GM21515 (cell line): ENCODE data around the gene XCR1.
"Not testable (repeated sequence)": the region's sequence is repeated elsewhere in the genome, so short reads cannot be mapped to it uniquely, and the experiment has no call there.

Experiments
- ATAC-seq: cut with Tn5 transposase; IDR thresholded peaks from one replicate; pipeline ENCODE4 v1.9.1; 2021; ENCODE audit not compliant: unreplicated experiment

Gene XCR1

DNA sequence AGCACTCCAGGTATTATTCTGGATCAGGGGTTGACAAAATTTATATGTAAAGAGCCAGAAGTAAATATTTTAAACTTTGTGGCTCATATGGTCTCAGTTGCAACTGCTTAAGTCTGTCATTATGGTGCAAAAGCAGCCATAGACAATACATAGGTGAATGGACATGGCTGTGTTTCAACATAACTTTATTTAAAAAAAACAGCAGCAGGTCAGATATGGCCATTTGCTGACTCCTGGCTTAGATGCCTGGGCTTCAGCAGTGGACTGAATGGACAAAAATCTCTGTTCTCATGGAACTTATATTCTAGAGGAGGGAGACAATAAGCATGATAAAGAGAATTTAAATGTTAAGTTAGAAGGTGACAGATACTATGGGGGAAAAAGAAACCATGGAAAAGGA is 20.0 kb downstream of the XCR1 start:
- ATAC-seq: no peak

DNA sequence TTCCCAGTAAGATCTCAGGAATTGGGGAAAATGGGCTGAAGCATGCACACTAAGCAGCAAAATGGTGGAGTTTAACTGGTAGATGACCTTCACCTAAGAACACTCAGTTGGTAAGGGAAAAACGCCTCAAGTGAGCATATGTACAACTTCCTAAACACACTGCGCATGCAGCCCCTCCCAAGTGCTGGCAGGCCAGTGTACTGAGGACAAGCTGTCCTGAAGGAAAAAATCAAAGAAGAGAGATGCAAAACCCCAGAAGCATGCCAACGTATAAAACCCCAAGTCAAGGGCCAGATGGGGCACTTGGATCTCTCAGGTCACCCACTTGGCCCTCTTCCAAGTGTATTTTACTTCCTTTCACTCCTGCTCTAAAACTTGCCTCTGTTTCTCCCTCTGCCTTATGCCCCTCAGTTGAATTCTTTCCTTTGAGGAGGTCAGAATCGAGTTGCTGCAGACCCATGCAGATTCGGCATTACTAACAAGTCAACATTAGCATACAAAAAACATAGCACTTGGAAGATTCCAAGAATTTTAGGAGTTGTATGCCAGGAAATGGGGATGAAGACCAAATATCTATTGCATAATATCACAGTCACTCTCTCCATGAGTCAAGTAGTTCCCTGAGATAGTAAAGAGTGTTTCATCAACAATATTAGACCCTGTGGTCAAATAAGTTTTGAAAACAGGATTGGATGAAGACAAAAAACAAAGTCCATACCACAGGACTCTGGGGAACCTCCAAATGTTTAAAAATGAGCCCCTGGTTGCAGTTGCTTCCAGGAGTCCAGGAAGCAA is 20.8 kb downstream of the XCR1 start:
- no peak for ATAC-seq

DNA sequence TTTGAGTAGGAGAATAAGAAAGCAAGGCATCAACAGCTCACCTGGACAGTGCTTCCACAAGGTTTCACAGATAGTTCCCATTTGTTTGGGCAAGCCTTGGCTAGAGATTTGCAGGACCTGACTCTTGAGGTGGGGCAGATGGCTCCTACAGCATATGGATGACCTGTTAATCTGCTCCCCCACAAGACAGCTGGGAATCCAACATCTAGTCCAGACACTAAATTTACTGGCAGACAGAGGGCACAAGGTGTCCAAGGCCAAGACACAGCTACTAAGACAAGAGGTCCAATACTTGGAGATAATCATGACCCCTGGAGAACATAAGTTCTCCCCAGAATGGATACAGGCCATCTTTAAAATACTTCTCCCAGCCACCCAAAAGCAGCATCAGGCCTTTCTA is 23.6 kb downstream of the XCR1 start:
- ATAC-seq: not testable (repeated sequence)

DNA sequence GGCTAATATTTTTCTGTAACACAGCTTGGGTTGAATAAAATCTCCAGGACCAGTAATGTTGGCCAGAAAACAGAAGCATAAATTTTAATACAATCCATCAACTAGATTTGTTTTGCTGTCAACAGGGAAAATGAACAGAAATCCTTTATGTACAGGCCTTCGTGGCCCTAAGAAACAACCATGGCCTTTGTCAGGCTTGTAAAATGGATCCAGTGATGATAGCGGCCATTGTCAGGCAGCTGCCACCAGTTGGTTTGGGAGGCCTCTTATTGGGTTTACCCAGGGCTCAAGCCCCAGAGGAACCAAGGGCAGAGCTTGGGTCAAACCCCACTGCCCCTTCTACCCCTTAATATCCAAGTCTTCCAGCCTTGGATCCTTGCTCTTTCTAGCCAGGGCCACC is 26.1 kb downstream of the XCR1 start:
- no peak for ATAC-seq

DNA sequence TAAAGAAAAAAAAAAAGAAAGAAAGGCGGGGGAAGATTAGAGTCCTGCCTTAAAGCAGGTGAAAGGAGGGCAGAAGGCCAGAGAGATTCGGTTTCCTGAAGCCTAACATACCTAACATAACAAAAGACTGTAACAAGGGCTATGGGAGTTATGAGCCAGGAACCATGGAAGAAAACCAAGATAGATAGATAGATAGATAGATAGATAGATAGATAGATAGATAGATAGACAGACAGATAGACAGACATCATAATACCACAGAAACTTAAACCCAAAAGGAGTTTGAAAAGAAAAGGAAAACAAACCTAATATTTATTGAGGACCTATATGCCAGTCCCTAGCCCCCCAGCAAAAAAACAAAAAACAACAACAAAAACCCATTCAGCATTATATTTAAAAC is 29.3 kb downstream of the XCR1 start:
- no peak for ATAC-seq

DNA sequence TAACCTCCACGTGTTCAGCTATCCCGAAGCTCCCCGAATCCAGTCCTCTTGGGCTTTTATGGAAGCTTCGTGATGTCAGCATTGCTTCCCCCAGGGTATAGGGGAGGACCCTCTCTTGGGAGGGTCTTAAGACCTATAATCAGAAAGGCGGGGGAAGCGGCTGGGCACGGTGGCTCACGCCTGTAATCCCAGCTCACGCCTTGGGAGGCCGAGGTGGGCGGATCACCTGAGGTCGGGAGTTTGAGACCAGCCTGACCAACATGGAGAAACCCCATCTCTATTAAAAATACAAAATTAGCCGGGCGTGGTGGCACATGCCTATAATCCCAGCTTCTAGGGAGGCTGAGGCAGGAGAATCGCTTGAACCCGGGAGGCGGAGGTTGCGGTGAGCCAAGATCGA is 29.8 kb downstream of the XCR1 start:
- ATAC-seq: not testable (repeated sequence)

DNA sequence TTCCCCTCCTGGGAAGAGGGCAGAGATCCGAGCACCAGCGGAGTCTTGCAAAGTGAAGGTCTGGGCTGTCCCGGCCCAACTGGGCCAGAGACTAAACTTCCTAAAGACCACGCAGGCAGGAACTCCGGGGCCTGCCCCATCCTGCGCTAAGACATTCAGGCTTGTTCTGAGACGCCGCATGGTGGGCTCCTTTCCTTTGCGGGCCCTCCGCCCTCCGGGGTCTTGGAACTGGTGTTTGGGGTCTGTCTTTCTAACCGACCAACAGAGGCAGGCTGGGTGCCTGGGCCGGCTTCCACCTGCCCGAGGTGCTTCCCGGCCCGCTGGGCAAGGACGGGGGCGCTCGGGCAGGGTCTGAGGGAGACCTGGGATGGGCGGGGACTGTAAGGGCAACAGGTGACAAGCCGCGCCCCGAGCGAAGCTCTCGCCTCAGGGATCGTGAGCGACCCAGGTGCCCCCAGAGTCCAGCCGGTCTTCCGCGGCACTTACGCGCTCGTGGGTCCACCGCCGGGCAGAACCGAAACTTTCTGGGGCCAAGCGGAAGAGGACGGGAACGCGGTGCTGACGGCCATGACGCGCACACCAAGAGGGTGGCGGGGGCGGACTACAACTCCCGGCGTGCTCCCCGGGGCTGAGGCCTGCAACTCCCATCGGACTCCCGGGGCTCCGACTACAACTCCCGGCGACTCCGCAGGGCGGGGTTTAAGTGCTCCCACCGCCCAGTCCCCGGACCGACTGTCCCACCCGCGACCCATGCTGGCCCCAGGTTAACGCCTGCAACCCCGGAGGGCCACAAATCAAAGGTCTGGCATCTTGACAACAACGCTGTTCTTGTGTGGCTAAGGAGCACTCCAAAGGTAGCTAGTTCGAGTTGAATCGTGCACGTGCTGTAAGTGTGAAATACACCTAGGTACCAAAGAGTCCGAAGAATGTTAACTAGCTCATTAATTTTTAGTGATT is 31.8 kb downstream of the XCR1 start, which contains the start of gene FYCO1:
FYCO1 (minus strand) TSS at position 589 of the 957 bp plus-strand sequence. CDS start 10,914 bp downstream, outside the sequence.
- peak; percentile 92 for ATAC-seq

DNA sequence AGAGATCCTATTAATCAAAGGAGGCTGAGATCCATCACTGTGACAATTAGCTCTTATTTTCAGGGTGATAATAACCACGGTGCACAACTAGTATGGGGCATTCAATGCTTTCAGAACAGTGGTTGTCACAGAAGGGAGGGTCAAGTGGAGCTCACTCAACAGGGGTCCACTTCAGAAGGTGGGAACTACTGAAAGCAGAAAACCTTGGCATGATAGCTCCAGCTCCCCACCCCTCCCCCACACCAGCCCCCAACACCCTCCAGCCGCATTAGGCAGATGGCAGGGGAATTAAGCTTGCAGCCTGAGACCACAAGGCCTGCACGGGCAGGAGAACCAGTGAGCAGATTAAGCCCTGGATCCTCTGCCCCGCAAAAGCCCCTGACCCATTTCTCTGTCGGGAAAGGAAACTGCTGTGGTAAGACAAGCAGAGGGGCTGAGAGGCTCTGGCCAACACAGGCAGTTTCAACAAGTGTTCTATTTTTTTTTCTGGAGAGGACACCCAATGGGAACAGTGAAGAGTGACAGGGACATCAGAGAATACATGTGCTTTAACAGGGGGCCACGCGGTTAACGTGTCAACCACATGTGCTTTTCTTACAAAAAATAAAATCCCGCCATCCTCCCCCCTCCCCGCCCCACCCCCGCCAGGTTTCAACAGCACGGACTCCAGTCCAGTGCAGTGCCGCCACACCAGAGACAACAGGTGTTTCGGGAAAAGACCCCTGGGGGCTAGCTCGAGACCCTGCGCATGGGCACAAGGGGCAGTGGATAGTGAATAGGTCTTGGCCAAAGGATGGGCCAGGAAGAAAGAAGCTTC is 32.7 kb downstream of the XCR1 start:
- peak; percentile 18 for ATAC-seq

DNA sequence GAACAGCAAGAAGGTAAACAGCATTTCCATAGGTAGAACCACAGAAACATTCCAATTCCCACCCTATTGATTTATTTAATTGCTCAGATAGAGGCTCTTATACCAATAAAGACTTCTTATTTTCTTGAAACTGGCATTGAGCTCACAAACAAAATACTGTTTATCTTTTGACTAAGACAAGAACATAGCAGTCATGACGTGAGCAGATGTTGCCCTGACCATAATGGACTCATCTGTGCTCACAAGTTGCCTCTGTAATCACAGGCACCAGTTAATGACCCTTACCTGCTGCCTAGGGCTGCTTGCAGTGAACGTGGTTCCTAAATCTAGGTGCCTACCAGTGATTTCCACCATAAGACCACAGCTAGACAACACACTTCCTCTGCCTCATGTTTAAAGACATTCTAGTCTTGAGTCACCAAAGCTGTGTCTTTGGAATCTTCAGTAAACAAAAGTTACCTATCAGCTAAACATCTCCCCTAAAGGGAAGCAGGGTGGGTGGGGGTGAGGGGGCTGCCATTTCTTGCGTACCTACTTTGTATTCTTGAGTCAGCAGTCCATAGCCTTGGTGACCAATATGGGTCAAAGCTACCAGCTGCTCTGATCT is 33.8 kb downstream of the XCR1 start:
- ATAC-seq: no peak

DNA sequence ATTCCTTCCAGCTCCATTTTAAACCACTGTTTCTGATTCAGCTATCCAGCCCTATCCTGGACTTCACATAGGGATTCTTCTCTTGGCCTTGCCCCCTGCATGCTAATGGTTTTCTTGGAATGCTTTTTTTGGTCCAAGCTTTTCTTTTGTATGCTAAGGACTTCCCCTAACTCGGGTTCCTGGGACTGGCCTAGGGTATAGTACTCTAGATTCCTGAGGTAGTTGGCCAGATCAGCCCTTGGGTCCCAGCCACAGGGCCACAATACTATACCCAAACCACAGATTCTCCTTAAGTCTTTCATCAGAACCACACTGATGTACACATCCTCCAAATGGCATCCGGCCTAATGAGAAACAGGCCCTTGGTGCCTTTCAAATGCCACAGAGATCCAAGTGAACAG is 34.5 kb downstream of the XCR1 start:
- ATAC-seq: no peak

DNA sequence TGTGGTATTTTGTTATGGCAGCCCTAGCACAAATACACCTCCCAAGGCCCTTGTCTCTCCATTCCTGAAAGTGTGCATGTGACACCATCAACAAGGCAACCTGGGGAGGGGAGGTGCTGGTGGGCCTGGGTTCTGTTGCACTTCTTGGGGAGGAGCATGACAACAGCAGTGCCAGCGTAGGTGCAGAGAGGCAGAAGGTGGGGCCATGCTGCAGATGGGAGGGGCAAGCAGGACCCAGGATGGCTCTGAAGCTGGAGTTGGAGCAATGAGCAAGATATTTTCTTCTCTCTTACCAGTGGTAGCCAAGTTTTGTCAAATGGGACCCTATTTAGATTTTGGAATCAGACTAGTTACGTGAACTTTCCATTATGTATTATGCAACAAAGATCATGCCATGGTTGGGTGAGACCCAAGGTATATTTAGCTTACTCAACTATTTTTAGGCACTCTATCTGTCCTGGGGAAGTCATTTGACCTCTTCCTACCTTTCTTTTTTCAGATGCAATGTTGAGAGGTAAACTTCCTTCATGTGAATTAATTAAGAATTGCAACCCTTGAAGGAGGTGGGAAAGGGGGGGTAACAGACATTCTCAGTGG is 35.1 kb downstream of the XCR1 start:
- no peak for ATAC-seq

DNA sequence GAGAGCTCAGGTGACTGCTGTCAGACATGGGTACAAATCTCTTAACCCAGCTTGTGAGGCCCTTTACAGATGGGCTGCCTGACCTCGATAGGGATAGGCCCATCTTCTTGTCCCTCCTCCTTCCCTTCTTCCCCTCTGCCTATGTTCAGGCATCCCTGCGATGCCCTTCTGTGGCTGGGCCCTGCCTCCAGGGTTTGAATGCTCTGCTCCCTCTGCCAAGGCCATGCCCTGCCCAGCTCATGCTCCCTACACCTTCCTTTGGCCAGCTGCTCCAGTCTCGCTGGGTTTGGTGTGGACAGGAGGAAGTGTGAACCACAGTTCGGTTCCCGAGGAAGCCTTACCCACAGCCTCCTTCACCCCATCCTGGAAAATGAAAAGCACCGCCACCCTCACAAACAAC is 35.9 kb downstream of the XCR1 start:
- no peak for ATAC-seq

DNA sequence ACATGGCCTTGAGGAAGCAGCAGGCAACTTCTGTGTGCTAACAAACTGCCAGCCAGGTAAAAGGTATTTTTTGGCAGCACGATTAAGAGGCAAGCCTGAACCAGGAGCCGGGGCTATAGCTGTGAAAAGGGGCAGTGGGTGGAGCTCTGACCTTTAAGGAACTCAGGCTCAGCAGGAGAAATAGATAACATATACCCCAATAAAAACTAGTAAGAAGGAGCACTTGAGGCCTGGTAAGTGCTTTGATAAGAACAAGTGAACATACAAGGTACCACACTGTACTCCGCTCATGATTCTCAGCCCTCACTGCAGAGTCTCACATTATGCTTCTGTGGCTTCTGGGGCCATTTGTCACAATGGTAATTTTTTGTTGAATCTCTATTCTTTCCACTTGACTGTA is 37.1 kb downstream of the XCR1 start:
- no peak for ATAC-seq

DNA sequence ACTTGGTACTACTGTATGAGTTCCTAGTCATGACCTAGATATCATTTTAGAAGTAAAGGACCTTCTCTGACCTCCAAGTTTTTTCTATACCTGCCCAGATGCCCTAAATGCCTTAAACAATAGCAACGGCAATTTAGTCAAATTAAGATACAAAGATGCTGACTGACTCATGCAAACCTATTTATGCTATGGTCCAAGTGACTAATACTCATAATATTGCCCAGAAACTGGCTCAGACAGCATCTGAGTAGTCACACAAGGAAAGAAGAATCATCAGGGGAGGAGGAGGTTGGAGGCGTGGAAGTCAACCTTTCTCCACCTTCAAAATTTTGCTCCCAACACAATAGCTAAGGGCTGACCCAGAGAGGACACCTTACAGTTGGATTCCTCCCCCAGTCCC is 38.5 kb downstream of the XCR1 start:
- ATAC-seq: no peak

DNA sequence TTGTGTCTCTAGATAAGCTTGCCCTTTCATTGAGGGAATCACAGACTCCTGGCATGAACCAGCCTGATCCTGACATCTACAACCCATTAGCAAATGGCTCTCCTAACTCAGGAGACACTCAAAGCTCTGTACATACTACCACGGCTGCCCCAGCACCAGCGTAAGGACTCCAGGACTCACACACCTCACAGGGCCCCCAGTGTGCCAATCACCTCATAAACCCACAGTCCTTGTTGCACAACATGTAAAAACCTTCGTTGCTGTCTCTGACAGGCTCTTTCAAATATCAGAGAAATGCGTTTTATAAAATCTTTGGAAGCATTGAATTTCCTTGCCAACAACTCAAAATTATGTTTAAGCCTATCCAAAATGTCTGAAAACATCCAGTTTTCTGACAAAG is 38.9 kb downstream of the XCR1 start:
- ATAC-seq: no peak

DNA sequence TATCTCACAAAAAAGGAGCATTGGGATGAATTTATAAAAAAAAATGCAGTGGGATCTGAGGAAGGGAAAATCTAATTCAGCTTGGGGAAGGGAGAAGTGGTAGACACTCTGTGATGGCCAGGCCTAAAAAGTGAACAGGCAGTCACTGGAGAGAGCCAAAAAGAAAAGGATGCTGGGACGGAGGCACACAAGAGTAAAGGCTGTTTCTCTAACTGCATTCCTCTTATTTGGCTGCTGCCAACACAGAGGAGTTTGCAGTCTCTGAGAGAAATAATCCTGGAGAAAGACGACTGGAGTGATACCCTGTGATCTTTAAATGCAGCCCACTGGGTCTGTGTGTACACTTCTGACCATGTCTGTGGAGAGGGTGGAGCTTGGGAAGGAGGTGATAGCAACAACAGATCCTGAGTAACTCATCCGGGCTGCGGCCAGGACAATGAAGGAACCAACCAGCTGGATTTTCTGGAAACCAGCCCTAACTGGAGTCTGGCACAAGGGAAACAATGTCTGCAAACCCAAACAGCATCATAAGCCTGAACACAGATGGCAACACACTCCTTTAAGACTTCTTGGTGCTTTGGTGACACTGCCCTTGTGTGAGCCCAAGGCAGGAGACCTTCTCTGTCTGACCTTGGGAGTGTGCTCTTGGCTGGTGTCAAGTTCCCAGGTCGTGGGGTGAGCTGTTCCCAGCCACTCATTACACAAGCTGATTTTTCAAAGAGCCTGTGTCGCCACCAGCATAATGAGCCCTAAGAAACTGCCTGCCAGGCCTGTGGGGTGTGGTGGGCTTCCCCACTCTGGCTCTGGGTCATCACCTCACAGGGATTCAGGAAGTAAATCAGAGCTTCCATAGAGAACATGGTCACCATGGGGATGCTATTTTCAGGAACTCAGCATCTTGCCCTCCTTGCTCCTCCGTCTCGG is 39.7 kb downstream of the XCR1 start:
- ATAC-seq: no peak

DNA sequence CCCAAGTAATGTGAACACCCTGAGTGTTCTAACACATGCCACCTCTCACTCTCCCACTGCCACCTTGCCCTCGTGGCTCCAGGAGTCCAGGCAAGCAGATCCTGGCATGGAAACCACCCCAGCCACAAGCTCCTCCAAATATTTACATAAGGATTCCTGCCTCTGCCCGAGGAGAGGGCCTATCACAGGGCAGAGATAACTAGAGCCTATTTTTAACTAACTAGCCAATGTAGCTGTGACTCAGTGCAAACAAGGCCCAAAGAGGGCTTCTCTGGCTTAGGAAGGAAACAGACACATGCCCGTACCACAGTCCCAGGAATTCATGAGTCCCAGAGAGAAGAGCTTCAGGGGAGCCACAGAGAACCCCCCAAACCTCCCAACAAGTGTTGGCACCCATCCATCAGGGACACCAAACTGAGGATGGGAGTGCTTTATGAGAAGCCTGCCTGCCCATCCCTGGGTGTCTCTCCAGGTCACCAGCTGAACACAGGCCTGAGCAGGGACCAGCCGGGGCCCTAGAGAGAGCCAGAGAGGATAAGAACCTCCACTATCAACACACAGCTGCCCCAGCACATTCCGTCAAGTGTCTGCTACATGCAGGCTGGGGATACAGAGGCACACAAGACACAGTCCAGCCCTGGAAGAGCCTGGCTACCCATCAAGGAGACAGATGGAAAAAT is 40.8 kb downstream of the XCR1 start:
- no peak for ATAC-seq

DNA sequence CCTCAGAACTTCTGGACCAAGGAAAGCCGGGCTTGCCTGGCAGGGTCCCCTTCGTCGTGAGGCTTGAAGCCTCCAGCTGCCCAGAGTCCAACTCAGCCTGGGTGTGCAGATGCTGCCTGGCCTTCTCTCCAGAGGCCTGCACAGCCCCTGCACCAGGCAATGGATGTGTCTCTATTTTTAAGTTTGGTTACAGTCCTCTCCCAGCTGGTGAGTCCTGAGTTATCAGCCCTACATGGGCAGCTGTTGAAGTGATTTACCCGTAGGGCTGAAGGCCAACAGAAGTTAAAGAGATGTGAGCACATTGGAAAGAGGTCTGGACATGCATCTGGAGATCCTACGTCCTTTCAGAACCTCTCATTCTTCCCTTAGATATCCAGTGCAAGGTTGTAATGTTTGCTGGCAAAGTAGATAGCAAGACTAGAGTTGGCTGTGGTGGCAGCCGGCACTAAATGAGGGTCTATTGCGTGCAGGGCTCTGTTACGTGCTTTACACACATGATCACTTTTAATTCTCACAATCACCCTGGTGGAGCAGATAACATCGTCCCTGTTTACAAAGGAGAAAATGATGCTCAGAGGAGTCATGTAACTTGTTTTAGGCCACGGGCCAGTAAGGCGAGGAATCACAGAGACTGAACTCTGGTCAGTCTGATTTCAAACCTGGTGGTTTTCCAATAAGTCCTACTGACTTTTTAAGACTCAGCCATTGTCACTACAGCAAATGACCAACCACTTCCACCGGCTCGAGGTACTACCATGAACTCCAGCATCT is 41.6 kb downstream of the XCR1 start:
- ATAC-seq: no peak
